ENCODE data around the gene TMEM245.

The TMEM245 gene

GRCh38 chr9:109051733-109052132 is 68.0 kb downstream of the TMEM245 start:
- Histone ChIP-seq H3K4me1 (ENCODE audit: control insufficient read depth, insufficient read depth, low read length, poor library complexity, severe bottlenecking) (no peaks in the 10 kb centered on the region), H3K27ac (ENCODE audit: insufficient read depth, low read length, poor library complexity, severe bottlenecking) (no peak overlapping the region), H3K4me3 (ENCODE audit: insufficient read depth, low read depth, low read length, poor library complexity, severe bottlenecking) (no peak overlapping the region), H3K27me3 (replicated peaks; ENCODE audit: control insufficient read depth, insufficient read depth, low read length, poor library complexity, severe bottlenecking) (no peaks in the 10 kb centered on the region), H3K9me3 (ENCODE audit: control insufficient read depth, low read length) (no peaks in the 10 kb centered on the region), H3K36me3 (ENCODE audit: control insufficient read depth, insufficient read depth, low read length) (peaks cover 64% of the 10 kb centered on the region)
- no peak for DNase-seq

GRCh38 chr9:109050444-109050843 is 69.3 kb downstream of the TMEM245 start:
- H3K36me3 ChIP-seq (ENCODE audit: control insufficient read depth, insufficient read depth, low read length), result peaks cover 68% of the 10 kb centered on the region
- no peaks in the 10 kb centered on the region for H3K27me3 ChIP-seq (replicated peaks; ENCODE audit: control insufficient read depth, insufficient read depth, low read length, poor library complexity, severe bottlenecking)
- no peak for DNase-seq
- no peaks in the 10 kb centered on the region for H3K4me1 ChIP-seq (ENCODE audit: control insufficient read depth, insufficient read depth, low read length, poor library complexity, severe bottlenecking)
- H3K27ac ChIP-seq (ENCODE audit: insufficient read depth, low read length, poor library complexity, severe bottlenecking), result no peak overlapping the region
- H3K9me3 ChIP-seq (ENCODE audit: control insufficient read depth, low read length), result no peaks in the 10 kb centered on the region
- no peak overlapping the region for H3K4me3 ChIP-seq (ENCODE audit: insufficient read depth, low read depth, low read length, poor library complexity, severe bottlenecking)

GRCh38 chr9:109048822-109049221 is 70.9 kb downstream of the TMEM245 start:
- no peak overlapping the region for H3K4me3 ChIP-seq (ENCODE audit: insufficient read depth, low read depth, low read length, poor library complexity, severe bottlenecking)
- H3K36me3 ChIP-seq (ENCODE audit: control insufficient read depth, insufficient read depth, low read length), result peaks cover 76% of the 10 kb centered on the region
- no peaks in the 10 kb centered on the region for H3K4me1 ChIP-seq (ENCODE audit: control insufficient read depth, insufficient read depth, low read length, poor library complexity, severe bottlenecking)
- no peak overlapping the region for H3K27ac ChIP-seq (ENCODE audit: insufficient read depth, low read length, poor library complexity, severe bottlenecking)
- H3K27me3 ChIP-seq (replicated peaks; ENCODE audit: control insufficient read depth, insufficient read depth, low read length, poor library complexity, severe bottlenecking), result no peaks in the 10 kb centered on the region
- H3K9me3 ChIP-seq (ENCODE audit: control insufficient read depth, low read length), result no peaks in the 10 kb centered on the region
- no peak for DNase-seq

GRCh38 chr9:109047259-109047658 is 72.5 kb downstream of the TMEM245 start:
- H3K27me3 ChIP-seq (replicated peaks; ENCODE audit: control insufficient read depth, insufficient read depth, low read length, poor library complexity, severe bottlenecking), result no peaks in the 10 kb centered on the region
- no peak overlapping the region for H3K27ac ChIP-seq (ENCODE audit: insufficient read depth, low read length, poor library complexity, severe bottlenecking)
- no peaks in the 10 kb centered on the region for H3K9me3 ChIP-seq (ENCODE audit: control insufficient read depth, low read length)
- H3K4me3 ChIP-seq (ENCODE audit: insufficient read depth, low read depth, low read length, poor library complexity, severe bottlenecking), result no peak overlapping the region
- no peaks in the 10 kb centered on the region for H3K4me1 ChIP-seq (ENCODE audit: control insufficient read depth, insufficient read depth, low read length, poor library complexity, severe bottlenecking)
- peaks cover 78% of the 10 kb centered on the region for H3K36me3 ChIP-seq (ENCODE audit: control insufficient read depth, insufficient read depth, low read length)
- DNase-seq, result no peak

- no peaks in the 10 kb centered on the region for H3K27me3 ChIP-seq (replicated peaks; ENCODE audit: control insufficient read depth, insufficient read depth, low read length, poor library complexity, severe bottlenecking)
- H3K27ac ChIP-seq (ENCODE audit: insufficient read depth, low read length, poor library complexity, severe bottlenecking), result no peak overlapping the region
- H3K36me3 ChIP-seq (ENCODE audit: control insufficient read depth, insufficient read depth, low read length), result peaks cover 73% of the 10 kb centered on the region
- no peak for DNase-seq
- H3K4me1 ChIP-seq (ENCODE audit: control insufficient read depth, insufficient read depth, low read length, poor library complexity, severe bottlenecking), result no peaks in the 10 kb centered on the region
- H3K4me3 ChIP-seq (ENCODE audit: insufficient read depth, low read depth, low read length, poor library complexity, severe bottlenecking), result no peak overlapping the region
- no peaks in the 10 kb centered on the region for H3K9me3 ChIP-seq (ENCODE audit: control insufficient read depth, low read length)
These were observed 73.4 kb downstream of the TMEM245 start for GRCh38 chr9:109046346-109046745.

- peaks cover 60% of the 10 kb centered on the region for H3K36me3 ChIP-seq (ENCODE audit: control insufficient read depth, insufficient read depth, low read length)
These were observed 76.2 kb downstream of the TMEM245 start for GRCh38 chr9:109043578-109043977.

GRCh38 chr9:109040571-109040970 is 79.2 kb downstream of the TMEM245 start:
- no peak overlapping the region for H3K27ac ChIP-seq (ENCODE audit: insufficient read depth, low read length, poor library complexity, severe bottlenecking)
- H3K27me3 ChIP-seq (replicated peaks; ENCODE audit: control insufficient read depth, insufficient read depth, low read length, poor library complexity, severe bottlenecking), result no peaks in the 10 kb centered on the region
- H3K36me3 ChIP-seq (ENCODE audit: control insufficient read depth, insufficient read depth, low read length), result peaks cover 35% of the 10 kb centered on the region
- no peak for DNase-seq
- no peaks in the 10 kb centered on the region for H3K4me1 ChIP-seq (ENCODE audit: control insufficient read depth, insufficient read depth, low read length, poor library complexity, severe bottlenecking)
- H3K4me3 ChIP-seq (ENCODE audit: insufficient read depth, low read depth, low read length, poor library complexity, severe bottlenecking), result no peak overlapping the region
- H3K9me3 ChIP-seq (ENCODE audit: control insufficient read depth, low read length), result no peaks in the 10 kb centered on the region

More at GRCh38 chr9:109043578-109043977, 76.2 kb downstream of the TMEM245 start:
- Histone ChIP-seq H3K27me3 (replicated peaks; ENCODE audit: control insufficient read depth, insufficient read depth, low read length, poor library complexity, severe bottlenecking) (no peaks in the 10 kb centered on the region), H3K4me1 (ENCODE audit: control insufficient read depth, insufficient read depth, low read length, poor library complexity, severe bottlenecking) (no peaks in the 10 kb centered on the region), H3K4me3 (ENCODE audit: insufficient read depth, low read depth, low read length, poor library complexity, severe bottlenecking) (no peak overlapping the region), H3K27ac (ENCODE audit: insufficient read depth, low read length, poor library complexity, severe bottlenecking) (no peak overlapping the region), H3K9me3 (ENCODE audit: control insufficient read depth, low read length) (no peaks in the 10 kb centered on the region)
- no peak for DNase-seq

- no peaks in the 10 kb centered on the region for H3K27me3 ChIP-seq (replicated peaks; ENCODE audit: control insufficient read depth, insufficient read depth, low read length, poor library complexity, severe bottlenecking)
- no peaks in the 10 kb centered on the region for H3K9me3 ChIP-seq (ENCODE audit: control insufficient read depth, low read length)
- no peaks in the 10 kb centered on the region for H3K4me1 ChIP-seq (ENCODE audit: control insufficient read depth, insufficient read depth, low read length, poor library complexity, severe bottlenecking)
- peaks cover 33% of the 10 kb centered on the region for H3K36me3 ChIP-seq (ENCODE audit: control insufficient read depth, insufficient read depth, low read length)
- no peak for DNase-seq
- H3K27ac ChIP-seq (ENCODE audit: insufficient read depth, low read length, poor library complexity, severe bottlenecking), result no peak overlapping the region
- H3K4me3 ChIP-seq (ENCODE audit: insufficient read depth, low read depth, low read length, poor library complexity, severe bottlenecking), result no peak overlapping the region
These were observed 80.2 kb downstream of the TMEM245 start for GRCh38 chr9:109039539-109039938.

GRCh38 chr9:109037946-109038715 is 81.6 kb downstream of the TMEM245 start:
- Histone ChIP-seq H3K4me1 (ENCODE audit: control insufficient read depth, insufficient read depth, low read length, poor library complexity, severe bottlenecking) (no peaks in the 10 kb centered on the region), H3K36me3 (ENCODE audit: control insufficient read depth, insufficient read depth, low read length) (peaks cover 28% of the 10 kb centered on the region), H3K4me3 (ENCODE audit: insufficient read depth, low read depth, low read length, poor library complexity, severe bottlenecking) (no peak overlapping the region), H3K27ac (ENCODE audit: insufficient read depth, low read length, poor library complexity, severe bottlenecking) (no peak overlapping the region), H3K9me3 (ENCODE audit: control insufficient read depth, low read length) (no peaks in the 10 kb centered on the region), H3K27me3 (replicated peaks; ENCODE audit: control insufficient read depth, insufficient read depth, low read length, poor library complexity, severe bottlenecking) (no peaks in the 10 kb centered on the region)
- no peak for DNase-seq

- DNase-seq, result no peak
- no peaks in the 10 kb centered on the region for H3K4me1 ChIP-seq (ENCODE audit: control insufficient read depth, insufficient read depth, low read length, poor library complexity, severe bottlenecking)
- no peak overlapping the region for H3K27ac ChIP-seq (ENCODE audit: insufficient read depth, low read length, poor library complexity, severe bottlenecking)
- no peak overlapping the region for H3K4me3 ChIP-seq (ENCODE audit: insufficient read depth, low read depth, low read length, poor library complexity, severe bottlenecking)
- H3K27me3 ChIP-seq (replicated peaks; ENCODE audit: control insufficient read depth, insufficient read depth, low read length, poor library complexity, severe bottlenecking), result no peaks in the 10 kb centered on the region
- H3K9me3 ChIP-seq (ENCODE audit: control insufficient read depth, low read length), result no peaks in the 10 kb centered on the region
- peaks cover 32% of the 10 kb centered on the region for H3K36me3 ChIP-seq (ENCODE audit: control insufficient read depth, insufficient read depth, low read length)
These were observed 82.7 kb downstream of the TMEM245 start for GRCh38 chr9:109036744-109037680.
